ENCODE results near the gene COL6A3.
A peak's percentile ranks its signal among the peaks of the same experiment; 100 is the strongest.

COL6A3 gene

DNA sequence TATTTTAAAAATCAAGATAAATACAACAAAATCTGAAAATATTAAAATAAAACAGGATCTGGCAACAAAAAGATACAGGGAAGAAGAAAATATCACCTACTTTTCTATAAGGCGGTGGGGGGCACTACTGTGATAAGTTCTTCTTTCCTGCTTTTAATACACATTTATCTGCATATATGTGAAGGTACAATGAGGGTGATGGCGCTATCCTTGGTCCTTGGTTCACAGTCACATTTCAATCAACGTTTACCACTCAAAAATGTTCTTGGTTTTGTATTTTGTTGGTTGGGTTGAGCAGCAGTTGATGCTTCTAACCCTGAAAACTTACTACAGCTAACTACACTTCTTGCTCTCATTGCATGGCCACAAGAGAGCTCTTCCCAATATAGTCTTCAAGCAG lies 112.4 kb downstream of the COL6A3 start:
- no peaks in the 10 kb centered on the region for H3K4me1 Mint-ChIP-seq (ENCODE audit: low read depth in 2 of 2)
- peaks cover 25 to 43% of the 10 kb centered on the region in 2 donors for H3K27me3 Mint-ChIP-seq
- no peaks in the 10 kb centered on the region for H3K36me3 Mint-ChIP-seq (ENCODE audit: insufficient read depth)
- DNase-seq: no peak
- no peak overlapping the region for H3K27ac Mint-ChIP-seq
- H3K4me3 Mint-ChIP-seq: no peak overlapping the region
- no peak for ATAC-seq (replicated peaks)
- peaks cover 0 to 3% of the 10 kb centered on the region in 2 donors for H3K9me3 Mint-ChIP-seq

DNA sequence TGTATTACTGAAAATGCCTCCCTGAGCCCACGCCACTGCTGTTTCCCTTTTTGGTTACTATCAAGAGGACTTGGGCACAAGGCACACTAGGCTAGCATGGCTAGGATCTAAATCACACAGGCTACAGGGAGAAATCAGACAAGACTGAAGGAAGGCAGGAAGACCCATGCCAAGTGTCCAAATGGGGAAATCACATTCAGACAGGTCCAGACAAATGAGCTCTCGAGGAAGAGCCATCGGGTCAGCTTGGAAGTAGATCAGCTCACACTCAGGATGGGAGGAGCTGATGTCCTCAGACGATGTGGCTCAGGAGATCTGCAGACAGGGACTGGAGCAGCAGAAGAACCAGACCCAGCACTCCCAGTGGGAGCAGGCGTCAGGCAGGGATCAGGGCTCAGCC lies 113.2 kb downstream of the COL6A3 start:
- ATAC-seq (replicated peaks) (no peak), DNase-seq (no peak)
- Mint-ChIP-seq H3K27ac (no peak overlapping the region), H3K9me3 (peaks cover 0 to 2% of the 10 kb centered on the region in 2 donors), H3K36me3 (ENCODE audit: insufficient read depth) (no peaks in the 10 kb centered on the region), H3K27me3 (peaks cover 29 to 43% of the 10 kb centered on the region in 2 donors), H3K4me3 (no peak overlapping the region), H3K4me1 (ENCODE audit: low read depth in 2 of 2) (no peaks in the 10 kb centered on the region)

DNA sequence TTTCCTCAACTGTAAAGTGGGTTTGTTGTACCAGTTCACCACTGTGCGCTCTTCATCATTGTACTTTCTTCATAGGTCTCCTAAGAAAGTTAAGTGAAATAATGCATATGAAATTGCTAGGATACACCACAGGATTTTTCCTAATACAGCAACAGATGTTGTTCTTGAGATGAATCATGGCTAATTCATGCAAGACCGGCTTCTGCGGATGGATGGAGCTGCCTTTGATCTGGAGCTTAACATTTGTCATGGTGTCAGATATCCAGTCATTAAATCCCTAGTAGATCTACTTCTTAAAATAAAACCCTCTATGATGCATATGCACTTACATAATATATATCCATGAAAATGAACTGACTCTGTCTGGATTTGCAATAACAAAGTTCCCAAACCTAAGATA lies 114.1 kb downstream of the COL6A3 start:
- Mint-ChIP-seq H3K4me1 (ENCODE audit: low read depth in 2 of 2) (no peaks in the 10 kb centered on the region), H3K27ac (no peak overlapping the region), H3K27me3 (peaks cover 33 to 45% of the 10 kb centered on the region in 2 donors), H3K9me3 (peaks cover 0 to 2% of the 10 kb centered on the region in 2 donors), H3K36me3 (ENCODE audit: insufficient read depth) (no peaks in the 10 kb centered on the region), H3K4me3 (no peak overlapping the region)
- no peak for DNase-seq
- no peak for ATAC-seq (replicated peaks)

DNA sequence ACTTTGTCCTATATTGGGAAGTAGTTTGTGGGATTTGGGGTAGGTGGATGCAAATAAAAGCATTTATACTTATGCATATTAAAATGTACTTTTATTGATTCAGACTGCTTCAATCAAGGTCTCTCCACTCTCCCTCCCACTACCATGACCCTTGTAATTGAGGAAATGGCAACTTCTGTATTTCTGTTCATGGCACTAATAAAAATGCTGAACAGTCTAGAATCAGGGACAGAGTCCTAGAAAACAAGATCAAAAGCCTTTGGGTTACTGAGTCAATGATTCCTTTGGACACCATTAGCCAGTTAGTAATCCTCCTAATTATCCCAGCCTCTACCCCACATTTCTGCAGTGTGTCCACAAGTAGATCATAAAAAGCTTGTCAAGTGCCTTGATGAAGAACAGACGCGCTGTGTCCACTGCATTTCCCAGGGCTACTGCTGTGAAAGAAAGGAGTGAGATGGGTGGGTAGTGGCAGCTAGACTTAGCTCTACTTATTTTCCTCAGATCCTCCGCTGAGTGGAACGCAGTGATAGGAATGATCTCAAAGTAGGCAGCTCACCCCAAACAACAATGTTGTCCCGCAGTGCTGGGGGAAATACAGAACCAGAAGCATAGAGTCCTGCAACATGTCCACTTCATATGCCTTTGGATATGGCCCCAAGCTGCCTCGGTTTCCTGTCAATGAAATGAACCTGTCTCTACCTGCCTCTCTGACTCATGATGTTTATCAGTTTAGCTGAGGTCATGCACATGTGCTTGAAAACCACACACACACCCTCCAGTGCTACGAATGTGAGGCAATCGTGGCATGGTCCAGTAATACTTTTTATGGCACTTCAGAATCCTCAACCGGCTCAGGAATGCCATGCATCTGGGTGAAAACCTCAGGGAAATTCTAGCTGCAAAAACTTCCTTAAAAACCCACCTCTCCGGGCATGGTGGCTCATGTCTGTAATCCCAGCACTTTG lies 115.5 kb downstream of the COL6A3 start:
- Mint-ChIP-seq H3K4me3 (no peak overlapping the region), H3K4me1 (ENCODE audit: low read depth in 2 of 2) (no peaks in the 10 kb centered on the region), H3K9me3 (no peaks in the 10 kb centered on the region), H3K36me3 (ENCODE audit: insufficient read depth) (no peaks in the 10 kb centered on the region), H3K27ac (no peak overlapping the region), H3K27me3 (peaks cover 38 to 60% of the 10 kb centered on the region in 2 donors)
- DNase-seq (no peak), ATAC-seq (replicated peaks) (no peak)

DNA sequence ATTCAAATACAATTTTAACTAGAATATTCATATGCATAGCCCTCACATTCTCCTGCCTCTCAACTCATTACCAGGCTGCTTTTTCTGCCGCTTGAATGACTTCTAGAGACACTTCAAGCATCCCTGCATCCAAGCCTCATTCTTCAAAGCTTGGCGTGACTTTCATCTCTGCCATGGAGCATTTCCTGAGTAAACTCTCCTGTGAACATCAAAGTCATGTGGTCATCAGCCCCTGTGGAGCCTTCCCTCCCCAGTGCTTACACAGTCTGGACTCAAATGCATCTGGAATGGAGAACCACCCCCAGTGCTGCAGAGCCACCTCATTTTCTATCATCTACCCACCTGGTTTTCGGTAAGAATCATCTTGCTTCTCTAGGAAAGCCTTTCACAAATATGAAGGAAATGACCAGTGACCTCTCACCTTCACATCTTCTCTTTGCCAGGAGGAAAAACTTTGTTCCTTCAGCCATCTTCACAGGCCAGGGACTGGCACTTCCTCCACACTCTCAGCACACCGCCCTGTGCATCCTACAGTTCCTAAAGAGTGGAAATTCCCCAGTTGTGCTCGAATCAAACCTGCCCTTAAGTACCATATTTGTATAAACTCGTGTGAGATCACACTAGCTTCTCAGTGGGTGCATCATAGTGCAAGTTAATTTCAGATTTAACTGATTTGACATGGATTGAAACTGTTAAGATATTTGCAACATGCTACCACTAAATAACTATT lies 116.4 kb downstream of the COL6A3 start:
- H3K36me3 Mint-ChIP-seq (ENCODE audit: insufficient read depth): no peaks in the 10 kb centered on the region
- DNase-seq (no peak), ATAC-seq (replicated peaks) (no peak)
- no peak overlapping the region for H3K4me3 Mint-ChIP-seq
- H3K4me1 Mint-ChIP-seq (ENCODE audit: low read depth in 2 of 2): no peaks in the 10 kb centered on the region
- peaks cover 39 to 62% of the 10 kb centered on the region in 2 donors for H3K27me3 Mint-ChIP-seq
- no peaks in the 10 kb centered on the region for H3K9me3 Mint-ChIP-seq
- H3K27ac Mint-ChIP-seq: no peak overlapping the region

DNA sequence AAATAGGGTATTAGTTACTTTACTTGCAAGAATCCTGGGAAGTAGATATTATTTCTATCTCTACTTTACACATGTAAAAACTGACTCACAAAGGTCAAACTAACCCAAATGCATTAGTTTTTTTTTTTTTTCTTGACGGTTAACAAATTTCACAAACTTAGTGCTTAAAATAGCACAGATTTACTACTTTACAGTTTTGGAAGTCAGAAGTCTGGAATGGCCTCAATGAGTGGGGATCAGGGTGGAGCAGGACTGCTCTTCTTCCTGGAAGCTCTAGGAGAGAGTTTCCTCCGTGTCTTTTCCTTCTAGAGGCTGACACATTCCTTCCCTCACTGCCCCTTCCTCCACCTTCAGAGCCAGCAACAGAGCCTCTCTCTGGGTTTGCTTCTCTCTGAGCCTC lies 117.2 kb downstream of the COL6A3 start:
- no peak for ATAC-seq (replicated peaks)
- Mint-ChIP-seq H3K9me3 (no peaks in the 10 kb centered on the region), H3K27ac (no peak overlapping the region), H3K4me3 (no peak overlapping the region), H3K36me3 (ENCODE audit: insufficient read depth) (no peaks in the 10 kb centered on the region), H3K27me3 (peaks cover 40 to 63% of the 10 kb centered on the region in 2 donors), H3K4me1 (ENCODE audit: low read depth in 2 of 2) (no peaks in the 10 kb centered on the region)
- no peak for DNase-seq

DNA sequence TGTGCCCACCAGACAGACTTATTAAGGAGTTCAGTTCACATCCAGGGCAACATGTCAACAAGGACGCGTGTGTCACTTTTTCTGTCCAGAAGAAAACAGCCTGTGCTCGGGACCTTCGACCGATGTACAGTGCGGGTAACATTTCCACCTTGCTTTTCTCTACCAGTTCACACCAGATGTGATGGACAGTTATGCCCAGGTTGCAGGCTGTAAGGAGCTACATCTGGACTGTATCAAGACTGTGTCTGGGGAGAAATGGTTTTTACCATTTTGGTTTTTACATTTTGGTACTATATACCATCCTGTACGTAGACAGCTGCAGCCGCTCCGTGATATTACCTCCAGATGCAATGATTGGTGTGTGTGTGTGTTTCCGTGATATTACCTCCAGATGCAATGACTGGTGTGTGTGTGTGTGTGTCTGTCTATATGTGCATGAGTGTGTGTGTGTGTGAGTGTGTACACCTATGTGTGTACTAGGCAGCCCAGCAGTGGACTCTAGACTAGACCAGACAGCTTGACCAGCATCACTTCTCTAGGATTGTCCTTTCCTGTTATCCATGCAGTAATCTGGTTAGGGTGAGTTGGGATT lies 118.0 kb downstream of the COL6A3 start:
- no peak for ATAC-seq (replicated peaks)
- Mint-ChIP-seq H3K36me3 (ENCODE audit: insufficient read depth) (no peaks in the 10 kb centered on the region), H3K27me3 (peaks cover 47 to 63% of the 10 kb centered on the region in 2 donors), H3K27ac (no peak overlapping the region), H3K9me3 (no peaks in the 10 kb centered on the region), H3K4me1 (ENCODE audit: low read depth in 2 of 2) (peaks cover 4 to 5% of the 10 kb centered on the region in 2 donors), H3K4me3 (no peak overlapping the region)
- DNase-seq: no peak

DNA sequence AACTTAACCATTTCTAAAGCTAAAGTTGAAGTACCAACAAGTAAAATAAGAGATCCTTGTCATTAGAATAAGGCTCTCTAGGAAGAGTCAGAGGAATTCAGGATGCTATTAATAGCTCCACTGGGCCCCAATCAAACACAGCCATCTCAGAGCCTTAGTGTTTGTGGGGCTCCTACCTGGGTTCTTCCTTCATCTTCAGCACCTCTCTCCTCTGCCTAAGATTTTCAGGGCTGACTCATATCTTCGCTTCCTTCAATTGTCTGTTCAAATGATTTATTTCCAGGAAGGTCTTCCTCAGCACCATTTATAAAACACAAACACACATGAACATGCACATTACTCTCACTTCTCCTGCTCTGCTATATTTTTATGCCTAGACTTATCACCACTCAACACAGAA lies 119.5 kb downstream of the COL6A3 start:
- peaks cover 51 to 69% of the 10 kb centered on the region in 2 donors for H3K27me3 Mint-ChIP-seq
- ATAC-seq (replicated peaks) (no peak), DNase-seq (no peak)
- no peaks in the 10 kb centered on the region for H3K9me3 Mint-ChIP-seq
- H3K36me3 Mint-ChIP-seq (ENCODE audit: insufficient read depth): no peaks in the 10 kb centered on the region
- no peak overlapping the region for H3K4me3 Mint-ChIP-seq
- no peak overlapping the region for H3K27ac Mint-ChIP-seq
- peaks cover 4 to 5% of the 10 kb centered on the region in 2 donors for H3K4me1 Mint-ChIP-seq (ENCODE audit: low read depth in 2 of 2)

DNA sequence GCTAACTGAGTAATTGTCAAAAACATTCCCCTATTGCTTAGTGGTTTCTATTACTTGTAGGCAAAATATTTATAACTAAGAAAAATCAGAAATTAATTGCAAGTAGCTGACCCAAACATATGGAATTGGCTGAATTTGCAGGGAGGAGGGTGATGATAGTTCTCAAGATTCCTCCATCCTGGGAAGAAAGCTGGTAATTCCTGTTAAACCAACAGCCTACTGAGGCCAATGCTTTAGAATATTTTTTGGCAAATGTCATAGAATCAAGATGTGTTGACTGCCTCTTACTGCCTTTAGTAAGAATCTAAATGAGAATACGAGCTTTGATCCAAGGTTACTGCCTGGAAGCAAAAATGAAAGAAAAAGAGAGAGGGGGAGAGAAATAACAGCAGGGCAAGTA lies 120.0 kb downstream of the COL6A3 start:
- no peak for ATAC-seq (replicated peaks)
- H3K4me3 Mint-ChIP-seq: no peak overlapping the region
- no peaks in the 10 kb centered on the region for H3K36me3 Mint-ChIP-seq (ENCODE audit: insufficient read depth)
- H3K27me3 Mint-ChIP-seq: peaks cover 56 to 69% of the 10 kb centered on the region in 2 donors
- H3K27ac Mint-ChIP-seq: no peak overlapping the region
- H3K4me1 Mint-ChIP-seq (ENCODE audit: low read depth in 2 of 2): peaks cover 4 to 5% of the 10 kb centered on the region in 2 donors
- H3K9me3 Mint-ChIP-seq: no peaks in the 10 kb centered on the region
- no peak for DNase-seq

DNA sequence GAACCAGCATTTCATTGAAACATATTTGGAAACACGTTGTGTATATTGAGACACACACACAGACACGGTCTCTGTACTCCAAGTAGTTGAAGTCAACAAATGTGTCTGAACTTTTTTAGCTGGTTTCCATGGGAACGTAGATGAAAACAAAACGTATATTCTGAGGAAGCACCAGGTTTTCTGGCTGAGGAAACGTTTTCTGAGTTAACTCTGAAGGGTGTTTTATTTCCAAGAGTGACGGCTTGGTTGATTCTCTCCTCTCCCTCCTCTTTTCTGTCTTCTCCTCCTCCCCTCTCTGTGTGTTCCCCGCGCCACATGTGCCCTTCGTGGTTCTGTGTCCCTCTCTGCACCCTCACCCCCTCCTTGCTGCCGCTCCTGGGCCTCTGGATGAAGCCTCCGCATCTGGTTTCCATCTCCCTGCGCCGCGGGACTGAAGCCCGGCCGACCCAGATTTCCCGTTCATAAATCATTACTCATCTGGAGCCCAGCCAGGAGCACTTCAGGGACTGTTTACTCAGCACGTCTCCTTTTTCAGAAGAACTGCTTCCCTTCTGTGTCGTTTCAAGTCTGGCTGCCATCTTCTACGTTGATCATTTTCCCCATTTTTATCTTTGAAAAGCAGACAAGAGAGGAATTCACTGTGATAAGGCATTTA lies 122.7 kb downstream of the COL6A3 start:
- ATAC-seq (replicated peaks) (no peak), DNase-seq (no peak)
- peaks cover 4 to 5% of the 10 kb centered on the region in 2 donors for H3K4me1 Mint-ChIP-seq (ENCODE audit: low read depth in 2 of 2)
- H3K4me3 Mint-ChIP-seq: peak overlapping the region in 1 of 2 donors; percentile 9
- H3K9me3 Mint-ChIP-seq: no peaks in the 10 kb centered on the region
- H3K36me3 Mint-ChIP-seq (ENCODE audit: insufficient read depth): no peaks in the 10 kb centered on the region
- no peak overlapping the region for H3K27ac Mint-ChIP-seq
- peaks cover 46 to 61% of the 10 kb centered on the region in 2 donors for H3K27me3 Mint-ChIP-seq

DNA sequence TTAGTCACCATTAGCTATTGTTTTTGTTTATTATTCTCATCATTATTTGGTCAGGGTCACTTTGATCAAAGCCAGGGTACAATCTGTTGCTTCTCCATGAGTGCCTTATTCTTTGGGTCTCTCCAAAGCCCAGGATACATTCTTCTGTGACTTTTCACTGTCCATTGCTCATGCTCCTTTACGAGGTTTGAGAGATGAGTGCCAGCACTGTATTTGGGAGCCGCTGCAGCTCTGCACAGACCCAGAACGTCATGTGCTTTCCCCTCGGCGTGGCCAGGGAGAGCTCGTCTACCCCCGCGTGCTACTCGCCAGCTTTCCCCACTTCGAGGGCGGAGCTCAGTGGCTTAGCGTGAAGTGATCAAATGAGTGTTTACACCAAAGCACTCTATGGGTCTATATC lies 123.7 kb downstream of the COL6A3 start:
- H3K4me1 Mint-ChIP-seq (ENCODE audit: low read depth in 2 of 2): peaks cover 4 to 5% of the 10 kb centered on the region in 2 donors
- H3K9me3 Mint-ChIP-seq: no peaks in the 10 kb centered on the region
- H3K27ac Mint-ChIP-seq: no peak overlapping the region
- ATAC-seq (replicated peaks) (no peak), DNase-seq (no peak)
- no peaks in the 10 kb centered on the region for H3K36me3 Mint-ChIP-seq (ENCODE audit: insufficient read depth)
- peaks cover 39 to 52% of the 10 kb centered on the region in 2 donors for H3K27me3 Mint-ChIP-seq
- no peak overlapping the region for H3K4me3 Mint-ChIP-seq

DNA sequence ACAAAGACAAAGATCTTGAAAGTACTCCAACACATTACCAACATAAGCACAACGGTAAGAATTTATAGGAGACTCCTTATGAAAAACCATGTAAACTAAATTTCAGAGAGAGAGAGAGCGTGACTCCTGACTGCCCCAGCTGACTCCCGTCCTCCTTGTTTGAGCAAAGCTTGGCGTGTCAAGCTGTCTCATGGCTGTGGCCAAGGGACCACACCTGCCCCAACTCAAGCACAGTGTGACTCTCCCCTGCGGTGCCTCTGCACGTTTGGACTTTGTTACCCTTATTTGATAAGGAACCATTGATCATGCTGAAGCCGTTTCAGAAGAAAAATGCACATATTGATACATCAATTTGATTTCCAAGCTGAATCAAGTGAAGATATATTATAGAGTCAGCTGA lies 124.8 kb downstream of the COL6A3 start:
- no peaks in the 10 kb centered on the region for H3K36me3 Mint-ChIP-seq (ENCODE audit: insufficient read depth)
- no peaks in the 10 kb centered on the region for H3K9me3 Mint-ChIP-seq
- no peak overlapping the region for H3K4me3 Mint-ChIP-seq
- H3K27ac Mint-ChIP-seq: no peak overlapping the region
- H3K4me1 Mint-ChIP-seq (ENCODE audit: low read depth in 2 of 2): peaks cover 4 to 5% of the 10 kb centered on the region in 2 donors
- peaks cover 29 to 52% of the 10 kb centered on the region in 2 donors for H3K27me3 Mint-ChIP-seq
- DNase-seq (no peak), ATAC-seq (replicated peaks) (no peak)

DNA sequence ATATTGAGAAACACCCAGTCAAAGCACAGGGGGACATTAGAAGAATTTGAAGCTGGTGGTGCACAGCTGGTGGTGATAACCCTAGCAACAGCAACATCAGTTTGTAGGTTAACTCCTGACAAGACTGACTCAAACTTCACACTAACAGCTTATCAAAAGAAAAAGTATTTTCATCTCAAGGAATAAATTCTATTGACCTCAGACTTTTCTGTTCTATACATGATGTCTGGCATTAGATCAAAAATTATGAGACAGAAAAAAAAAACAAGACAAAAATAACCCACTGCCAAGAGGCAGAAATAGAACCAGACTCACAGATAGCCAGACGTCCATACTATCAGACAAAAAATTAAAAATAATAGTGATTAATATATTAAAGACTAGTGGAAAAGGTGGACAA lies 126.1 kb downstream of the COL6A3 start:
- Mint-ChIP-seq H3K27me3 (peaks cover 20 to 46% of the 10 kb centered on the region in 2 donors), H3K9me3 (no peaks in the 10 kb centered on the region), H3K4me1 (ENCODE audit: low read depth in 2 of 2) (peaks cover 4 to 5% of the 10 kb centered on the region in 2 donors), H3K27ac (no peak overlapping the region), H3K36me3 (ENCODE audit: insufficient read depth) (no peaks in the 10 kb centered on the region), H3K4me3 (no peak overlapping the region)
- ATAC-seq (replicated peaks) (no peak), DNase-seq (no peak)
